Hematopoietic multipotent progenitor cell treated with erythropoietin and hydrocortisone succinate and interleukin-3 and kit ligand, for 6 days (in vitro differentiated cells): ENCODE results near the gene FCN2.

Experiments used
- DNase-seq: peaks from one replicate; pipeline ENCODE4 v3.0.0-alpha.2; 2015

The FCN2 gene

DNA sequence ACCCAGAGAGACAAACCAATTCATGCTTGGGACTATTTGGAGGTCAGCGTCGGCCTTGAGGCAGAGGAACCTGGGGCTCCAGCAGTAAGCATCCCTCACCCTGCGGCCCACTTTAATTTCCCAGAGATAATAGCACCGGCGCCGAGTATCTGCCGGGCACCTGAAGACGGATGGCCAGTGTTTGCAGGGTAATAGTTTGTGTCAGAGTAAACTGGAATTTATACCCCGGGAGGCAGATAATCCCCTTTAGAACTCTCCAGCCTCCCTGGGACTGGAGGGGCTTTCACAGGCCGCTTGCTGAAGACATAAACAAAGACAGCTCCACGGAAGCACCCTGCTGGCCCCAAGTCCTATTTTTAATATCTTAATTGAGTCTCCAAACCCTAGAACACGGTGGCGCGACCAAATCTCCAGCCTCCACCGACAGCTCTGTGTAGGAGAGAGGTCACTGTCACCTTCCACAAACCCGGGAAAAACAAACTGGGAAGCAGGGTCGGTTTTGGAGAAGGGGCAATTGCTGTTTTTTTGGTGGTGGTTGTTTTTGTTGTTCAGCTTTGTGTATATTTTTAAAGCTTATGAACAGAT lies 54.5 kb downstream of the FCN2 start:
- no peak for DNase-seq

GRCh38 chr9:134935701-134936345 lies 55.2 kb downstream of the FCN2 start:
- DNase-seq = no peak

DNA sequence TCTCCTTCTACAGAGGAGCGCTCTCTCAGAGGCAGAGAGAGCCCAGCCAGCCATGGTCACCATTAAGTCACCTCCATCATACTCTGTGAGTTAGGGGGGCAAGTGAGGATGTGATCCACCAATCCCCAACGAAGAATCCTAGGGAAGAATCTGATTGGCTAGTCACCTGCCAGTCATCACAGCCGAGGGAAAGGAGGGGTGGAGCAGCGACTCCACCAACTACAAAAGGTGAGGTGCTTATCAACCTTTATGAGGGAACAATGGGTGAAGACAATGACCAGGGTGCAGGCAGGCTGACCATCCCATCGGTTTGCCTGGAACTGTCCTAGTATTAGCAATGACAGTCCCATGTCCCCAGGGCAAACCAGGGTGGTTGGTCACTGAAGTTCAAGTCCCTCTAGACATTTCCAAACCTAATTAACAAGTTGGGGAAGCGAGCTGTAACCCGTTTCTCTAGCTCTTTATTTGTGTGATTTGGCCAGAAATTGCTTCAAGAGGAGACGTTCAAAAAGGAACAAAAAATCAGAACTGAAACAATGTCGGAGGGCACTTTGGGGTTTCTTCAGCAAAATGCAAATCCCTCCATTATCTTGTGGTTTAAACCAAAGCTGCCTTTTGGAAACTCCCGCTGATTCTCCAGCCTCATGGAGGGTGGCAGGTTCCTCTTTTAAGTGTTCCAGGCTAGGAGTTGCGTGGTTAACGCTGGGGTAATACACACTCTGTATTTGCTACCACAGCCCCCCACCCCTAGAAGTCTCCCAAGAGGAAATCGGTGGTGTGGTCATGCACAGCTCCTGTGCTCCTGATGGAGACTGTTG lies 55.9 kb downstream of the FCN2 start:
- DNase-seq = no peak
